ENCODE results near the gene LY9.

Gene LY9

GRCh38 chr1:160877221-160877620 is 81.2 kb downstream of the LY9 start:
- TF ChIP-seq, protein P1, sequence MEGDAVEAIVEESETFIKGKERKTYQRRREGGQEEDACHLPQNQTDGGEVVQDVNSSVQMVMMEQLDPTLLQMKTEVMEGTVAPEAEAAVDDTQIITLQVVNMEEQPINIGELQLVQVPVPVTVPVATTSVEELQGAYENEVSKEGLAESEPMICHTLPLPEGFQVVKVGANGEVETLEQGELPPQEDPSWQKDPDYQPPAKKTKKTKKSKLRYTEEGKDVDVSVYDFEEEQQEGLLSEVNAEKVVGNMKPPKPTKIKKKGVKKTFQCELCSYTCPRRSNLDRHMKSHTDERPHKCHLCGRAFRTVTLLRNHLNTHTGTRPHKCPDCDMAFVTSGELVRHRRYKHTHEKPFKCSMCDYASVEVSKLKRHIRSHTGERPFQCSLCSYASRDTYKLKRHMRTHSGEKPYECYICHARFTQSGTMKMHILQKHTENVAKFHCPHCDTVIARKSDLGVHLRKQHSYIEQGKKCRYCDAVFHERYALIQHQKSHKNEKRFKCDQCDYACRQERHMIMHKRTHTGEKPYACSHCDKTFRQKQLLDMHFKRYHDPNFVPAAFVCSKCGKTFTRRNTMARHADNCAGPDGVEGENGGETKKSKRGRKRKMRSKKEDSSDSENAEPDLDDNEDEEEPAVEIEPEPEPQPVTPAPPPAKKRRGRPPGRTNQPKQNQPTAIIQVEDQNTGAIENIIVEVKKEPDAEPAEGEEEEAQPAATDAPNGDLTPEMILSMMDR (IDR thresholded peaks at IDR 0.05), result no peak
- Mint-ChIP-seq H3K4me1 (no peaks in the 10 kb centered on the region), H3K27ac (no peak overlapping the region), H3K4me3 (no peak overlapping the region), H3K36me3 (ENCODE audit: low read depth) (no peaks in the 10 kb centered on the region), H3K9me3 (no peaks in the 10 kb centered on the region), H3K27me3 (ENCODE audit: low read depth, poor library complexity) (peaks cover 25% of the 10 kb centered on the region)
- no peak for DNase-seq

All from nephron progenitor cell (in vitro differentiated cells).